Measurements from ENCODE around the gene MOB2.

DNA sequence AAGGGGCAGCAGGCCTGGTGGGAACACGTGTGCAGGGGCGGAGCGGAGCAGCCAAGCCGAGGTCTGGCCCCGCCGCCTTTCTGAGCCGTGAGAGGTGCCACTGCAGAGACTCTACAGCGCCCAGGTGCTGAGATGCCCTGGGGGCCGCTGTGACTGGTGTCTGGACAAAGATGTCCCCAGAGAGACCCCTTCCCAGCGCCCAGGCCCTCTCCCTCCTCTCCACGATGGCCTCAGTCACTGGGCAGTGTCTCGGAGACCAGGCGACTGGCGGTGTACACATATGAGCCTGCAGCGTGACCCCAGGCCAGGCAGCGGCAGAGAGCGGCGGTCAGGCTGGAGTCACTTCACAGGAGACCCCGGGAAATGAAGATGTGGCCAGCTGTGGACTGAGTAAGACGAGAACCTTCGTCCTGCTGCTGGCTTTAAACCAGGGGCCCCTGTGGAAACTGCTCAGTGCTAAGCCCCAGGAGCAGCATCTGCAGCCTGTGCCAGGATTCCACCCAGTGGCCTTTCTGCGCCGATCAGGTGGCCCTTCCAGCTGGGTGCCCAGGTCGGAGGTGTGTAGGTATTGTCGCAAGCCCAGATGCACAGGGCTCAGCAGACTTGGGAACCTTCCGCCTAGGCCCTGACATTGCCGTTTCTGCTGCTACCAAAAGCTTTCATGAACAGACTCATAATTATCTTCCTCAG, 34.7 kb downstream of the MOB2 start:
- TF ChIP-seq, protein P1, sequence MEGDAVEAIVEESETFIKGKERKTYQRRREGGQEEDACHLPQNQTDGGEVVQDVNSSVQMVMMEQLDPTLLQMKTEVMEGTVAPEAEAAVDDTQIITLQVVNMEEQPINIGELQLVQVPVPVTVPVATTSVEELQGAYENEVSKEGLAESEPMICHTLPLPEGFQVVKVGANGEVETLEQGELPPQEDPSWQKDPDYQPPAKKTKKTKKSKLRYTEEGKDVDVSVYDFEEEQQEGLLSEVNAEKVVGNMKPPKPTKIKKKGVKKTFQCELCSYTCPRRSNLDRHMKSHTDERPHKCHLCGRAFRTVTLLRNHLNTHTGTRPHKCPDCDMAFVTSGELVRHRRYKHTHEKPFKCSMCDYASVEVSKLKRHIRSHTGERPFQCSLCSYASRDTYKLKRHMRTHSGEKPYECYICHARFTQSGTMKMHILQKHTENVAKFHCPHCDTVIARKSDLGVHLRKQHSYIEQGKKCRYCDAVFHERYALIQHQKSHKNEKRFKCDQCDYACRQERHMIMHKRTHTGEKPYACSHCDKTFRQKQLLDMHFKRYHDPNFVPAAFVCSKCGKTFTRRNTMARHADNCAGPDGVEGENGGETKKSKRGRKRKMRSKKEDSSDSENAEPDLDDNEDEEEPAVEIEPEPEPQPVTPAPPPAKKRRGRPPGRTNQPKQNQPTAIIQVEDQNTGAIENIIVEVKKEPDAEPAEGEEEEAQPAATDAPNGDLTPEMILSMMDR (IDR thresholded peaks at IDR 0.05; ENCODE audit: low read depth, low read length) = no peak
- TF ChIP-seq EZH2phosphoT487 (IDR thresholded peaks at IDR 0.05; ENCODE audit: low read depth) = no peak

All from OCI-LY3 (cell line).